ENCODE data around the gene NPIPA1.
"Not testable (repeated sequence)": the region's sequence is repeated elsewhere in the genome, so short reads cannot be mapped to it uniquely, and the experiment has no call there.

The NPIPA1 gene

DNA sequence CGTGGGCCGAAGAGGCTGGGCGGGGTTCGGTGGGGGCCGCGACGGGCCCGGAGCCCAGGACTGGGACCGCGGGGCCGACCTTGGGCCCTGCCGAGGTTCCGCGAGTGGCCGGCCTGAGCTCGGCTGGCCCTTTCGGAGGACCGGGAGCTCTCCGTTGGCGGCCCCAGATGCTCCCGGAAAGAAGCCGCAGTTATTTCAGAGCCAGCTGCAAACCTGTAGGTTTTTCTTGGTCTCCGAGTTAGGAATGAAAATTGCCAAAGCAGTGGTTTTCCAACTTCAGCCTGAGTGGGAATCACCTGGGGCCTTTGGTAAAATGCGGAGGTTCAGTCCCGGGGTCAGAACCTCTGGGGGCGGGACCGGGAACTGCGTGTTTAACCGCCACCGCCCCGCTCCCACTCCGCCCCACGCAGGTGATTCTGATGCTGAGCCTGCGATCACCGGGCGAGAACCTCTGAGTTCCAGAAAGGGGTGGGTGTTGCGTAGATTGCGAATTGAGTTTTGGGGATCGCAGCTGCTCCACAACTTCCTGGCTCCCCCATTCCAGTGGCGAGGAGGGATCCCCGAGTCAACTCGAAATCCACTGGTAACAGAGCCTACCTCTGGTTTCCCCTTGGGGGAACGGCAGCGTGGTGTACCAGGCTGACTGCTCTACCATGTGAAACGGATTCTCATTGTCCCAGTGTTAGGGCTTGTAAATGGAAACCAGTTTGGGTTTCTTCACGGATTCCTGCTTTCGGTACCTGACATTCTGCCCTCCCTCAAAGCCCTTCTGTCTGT, 38.4 kb downstream of the NPIPA1 start:
- in situ Hi-C loops (cut with HindIII; ENCODE audit: low sequenced_read_pairs); DNase-seq (ENCODE audit: low read depth, low spot score): not testable (repeated sequence)
- H3K4me3 ChIP-seq (ENCODE audit: low read depth, low read length) = peak overlapping the region; percentile 70

DNA sequence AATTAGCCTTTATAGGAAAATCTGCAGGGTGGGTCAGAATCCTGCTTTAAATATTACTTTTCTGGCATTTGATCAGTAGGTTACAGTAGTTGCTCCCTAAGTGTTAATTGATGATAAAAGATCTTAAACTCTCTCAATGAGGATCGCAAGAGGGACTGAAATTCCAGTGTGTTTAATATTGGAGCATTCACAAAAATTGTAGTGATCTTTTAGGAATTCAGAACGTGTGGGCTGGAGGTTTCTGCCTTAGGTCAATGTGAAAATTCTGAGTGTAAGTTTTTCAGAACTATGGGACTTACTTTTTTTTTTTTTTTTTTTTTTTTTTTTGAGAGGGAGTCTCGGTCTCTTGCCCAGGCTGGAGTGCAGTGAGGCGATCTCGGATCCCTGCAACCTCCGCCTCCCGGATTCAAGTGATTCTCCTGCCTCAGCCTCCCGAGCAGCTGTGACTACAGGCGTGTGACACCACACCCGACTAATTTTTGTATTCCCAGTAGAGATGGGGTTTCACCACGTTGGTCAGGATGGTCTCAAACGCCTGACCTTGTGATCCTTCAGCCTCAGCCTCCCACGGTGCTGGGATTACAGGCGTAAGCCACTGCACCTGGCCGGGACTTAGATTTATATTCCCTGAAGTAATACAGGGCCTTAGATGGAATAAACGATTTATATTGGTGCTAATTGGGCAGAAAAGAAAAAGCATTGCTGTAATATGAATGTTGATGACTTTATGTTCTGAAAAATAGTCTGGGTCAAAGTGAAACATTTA, 39.9 kb downstream of the NPIPA1 start:
- DNase-seq (ENCODE audit: low read depth, low spot score); in situ Hi-C loops (cut with HindIII; ENCODE audit: low sequenced_read_pairs); H3K4me3 ChIP-seq (ENCODE audit: low read depth, low read length): not testable (repeated sequence)

DNA sequence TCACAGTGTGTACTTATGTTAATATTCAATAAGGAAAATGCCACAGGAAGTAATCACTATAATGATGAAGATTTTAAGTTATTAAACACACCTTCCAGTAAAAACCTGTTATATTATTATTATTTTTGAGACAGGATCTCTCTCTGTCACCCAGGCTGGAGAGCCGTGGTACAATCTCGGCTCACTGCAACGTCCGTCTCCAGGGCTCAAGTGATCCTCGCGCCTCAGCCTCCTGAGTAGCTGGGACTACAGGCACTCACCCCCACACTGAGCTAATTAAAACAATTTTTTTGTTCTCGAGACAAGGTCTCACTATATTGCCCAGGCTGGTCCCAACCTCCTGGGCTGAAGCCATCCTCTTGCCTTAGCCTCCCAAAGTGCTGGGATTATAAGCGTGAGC, 41.0 kb downstream of the NPIPA1 start:
- H3K4me3 ChIP-seq (ENCODE audit: low read depth, low read length); DNase-seq (ENCODE audit: low read depth, low spot score); in situ Hi-C loops (cut with HindIII; ENCODE audit: low sequenced_read_pairs): not testable (repeated sequence)

DNA sequence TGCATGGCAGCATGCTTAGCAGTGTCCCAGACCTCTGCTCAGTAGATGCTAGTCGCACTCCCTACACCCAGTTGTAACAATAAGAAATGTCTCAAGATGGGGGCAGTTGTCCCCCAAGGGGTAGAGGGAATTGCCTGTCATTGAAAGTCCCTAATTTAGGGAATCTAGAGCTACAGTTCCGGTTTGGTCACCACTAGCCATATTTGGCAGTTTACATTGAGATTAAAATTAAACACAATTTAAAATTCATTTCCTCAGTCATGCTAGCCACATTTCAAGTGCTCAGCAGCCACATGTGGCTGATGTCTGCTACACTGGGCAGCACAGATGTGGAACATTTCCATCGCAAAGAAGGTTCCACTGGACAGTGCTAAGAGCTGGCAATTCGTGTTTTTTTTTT, 41.7 kb downstream of the NPIPA1 start:
- DNase-seq (ENCODE audit: low read depth, low spot score); H3K4me3 ChIP-seq (ENCODE audit: low read depth, low read length); in situ Hi-C loops (cut with HindIII; ENCODE audit: low sequenced_read_pairs): not testable (repeated sequence)

DNA sequence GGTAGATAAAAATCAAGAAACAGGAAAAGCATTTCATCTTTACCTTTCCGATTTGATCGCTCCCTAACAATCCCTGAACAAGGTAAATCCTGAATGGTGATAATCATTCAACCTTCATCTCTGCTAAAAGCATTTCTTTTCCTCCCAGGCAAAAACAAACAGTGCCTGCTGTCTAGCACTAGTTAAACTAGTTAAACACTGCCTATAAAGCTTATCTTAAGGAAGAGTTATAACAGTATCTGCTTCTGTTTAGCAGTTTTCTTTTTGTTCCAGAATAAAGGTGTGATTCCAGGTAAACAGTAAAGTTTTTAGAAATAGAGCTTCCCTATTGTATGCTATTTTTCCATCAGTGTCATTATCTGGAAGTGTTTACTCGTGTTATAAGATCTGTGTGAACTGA, 44.0 kb downstream of the NPIPA1 start:
- H3K4me3 ChIP-seq (ENCODE audit: low read depth, low read length); in situ Hi-C loops (cut with HindIII; ENCODE audit: low sequenced_read_pairs); DNase-seq (ENCODE audit: low read depth, low spot score): not testable (repeated sequence)

DNA sequence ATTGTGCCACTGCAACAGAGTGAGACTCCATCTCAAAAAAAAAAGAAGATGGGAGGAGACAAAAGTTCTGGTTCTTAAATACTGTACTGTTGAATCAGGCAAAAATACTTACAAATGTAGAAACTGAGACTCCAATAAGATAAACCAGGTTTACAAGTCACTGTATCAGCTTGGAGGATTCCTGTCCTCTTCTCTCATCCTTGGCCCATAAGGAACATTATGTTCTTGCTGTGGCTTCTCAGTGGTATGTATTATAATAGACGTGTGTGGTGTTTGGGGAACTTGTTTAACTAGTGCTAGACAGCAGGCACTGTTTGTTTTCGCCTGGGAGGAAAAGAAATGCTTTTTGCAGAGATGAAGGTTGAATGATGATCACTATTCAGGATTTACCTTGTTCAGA, 45.3 kb downstream of the NPIPA1 start:
- H3K4me3 ChIP-seq (ENCODE audit: low read depth, low read length); in situ Hi-C loops (cut with HindIII; ENCODE audit: low sequenced_read_pairs); DNase-seq (ENCODE audit: low read depth, low spot score): not testable (repeated sequence)

DNA sequence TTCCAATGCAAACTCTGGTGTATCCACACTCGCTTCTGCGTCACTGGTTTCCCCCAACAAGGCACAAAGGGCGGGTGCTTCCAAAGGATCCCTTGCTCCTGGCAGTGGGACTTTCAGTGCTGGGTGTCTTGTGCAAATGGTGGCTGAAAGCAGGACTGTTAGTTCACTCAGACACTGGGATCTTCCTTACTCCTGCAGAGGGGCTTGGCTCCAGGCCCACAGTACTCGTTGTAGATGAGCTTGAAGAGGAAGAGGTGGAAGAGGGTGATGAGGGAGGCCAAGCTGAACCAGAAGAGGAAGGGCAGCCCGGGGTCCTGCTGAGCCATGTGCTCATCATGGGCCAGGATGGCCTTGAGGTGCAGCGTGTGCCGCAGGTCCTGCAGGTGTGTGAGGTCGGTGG, 50.8 kb downstream of the NPIPA1 start:
- DNase-seq (ENCODE audit: low read depth, low spot score); H3K4me3 ChIP-seq (ENCODE audit: low read depth, low read length); in situ Hi-C loops (cut with HindIII; ENCODE audit: low sequenced_read_pairs): not testable (repeated sequence)

DNA sequence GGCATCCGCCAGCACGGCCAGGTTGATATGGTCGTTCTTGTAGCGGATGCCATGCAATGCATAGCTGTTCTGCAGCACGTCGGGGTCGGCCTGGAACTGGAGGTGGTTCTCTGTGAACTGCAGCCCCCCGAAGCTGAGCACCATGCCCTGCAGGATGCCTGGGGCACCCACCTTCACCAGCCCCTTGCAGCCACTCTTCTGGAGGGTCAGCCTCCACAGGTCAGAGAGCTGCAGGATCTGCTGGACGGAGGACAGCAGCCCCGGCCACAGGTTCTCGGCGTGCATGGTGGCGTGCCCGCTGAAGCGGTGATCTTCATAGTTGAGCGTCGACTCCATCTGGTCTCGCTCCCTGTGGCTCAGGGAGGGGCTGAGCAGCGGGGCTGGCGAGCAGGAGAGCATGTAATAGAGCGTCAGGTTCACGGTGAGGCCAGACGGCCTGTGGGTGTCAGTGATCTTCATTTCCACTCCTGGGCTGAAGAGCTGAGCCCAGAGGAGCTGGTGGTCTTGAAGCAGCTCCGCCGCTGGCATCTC, 51.5 kb downstream of the NPIPA1 start:
- DNase-seq (ENCODE audit: low read depth, low spot score); H3K4me3 ChIP-seq (ENCODE audit: low read depth, low read length); in situ Hi-C loops (cut with HindIII; ENCODE audit: low sequenced_read_pairs): not testable (repeated sequence)

DNA sequence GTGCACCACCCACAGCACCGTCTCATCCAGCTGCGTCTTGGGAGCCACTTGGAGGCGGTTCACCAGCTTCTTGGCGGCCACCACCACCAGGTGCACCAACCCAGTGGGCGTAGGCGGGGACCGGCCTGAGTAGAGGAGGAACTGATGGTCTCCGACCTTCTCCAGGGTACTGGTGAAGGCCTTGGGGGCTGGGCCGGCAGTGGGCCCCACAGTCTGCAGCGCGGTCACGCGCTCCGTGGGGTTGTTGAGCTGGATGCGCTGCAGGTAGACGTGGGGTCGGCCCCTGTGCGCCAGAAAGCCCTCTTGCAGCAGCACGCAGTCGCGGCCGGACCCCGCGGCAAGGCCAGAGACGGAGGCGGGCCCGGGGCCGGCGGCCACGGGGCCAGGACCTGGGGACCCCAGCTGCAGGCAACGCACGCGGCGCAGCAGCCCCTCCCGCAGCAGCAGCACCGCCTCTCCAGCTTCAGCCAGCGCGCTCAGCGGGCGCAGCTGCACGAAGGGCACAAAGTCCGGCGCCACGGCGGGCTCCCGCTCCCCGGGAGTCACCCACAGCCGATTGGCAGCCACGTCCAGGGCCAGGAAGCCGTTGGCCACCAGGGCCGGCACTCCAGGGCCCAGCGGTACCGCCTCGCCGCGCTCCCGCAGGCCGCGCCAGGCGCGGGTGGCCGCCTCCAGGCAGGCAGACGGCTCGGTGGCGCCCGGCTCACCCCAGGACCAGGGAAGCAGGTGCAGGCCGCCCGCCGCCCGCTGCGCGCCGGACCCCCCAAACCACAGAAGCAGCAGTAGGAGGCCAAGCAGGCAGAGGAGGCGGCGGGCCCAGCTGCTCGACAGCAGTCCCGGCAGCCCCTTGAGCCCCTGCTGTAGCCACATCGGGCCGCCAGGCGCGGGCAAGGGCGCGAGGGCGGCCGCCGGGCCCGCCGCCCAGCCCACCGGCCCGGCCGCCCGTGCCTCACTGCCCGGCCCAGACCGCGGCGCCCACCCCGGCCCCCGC, 52.3 kb downstream of the NPIPA1 start:
- in situ Hi-C loops (cut with HindIII; ENCODE audit: low sequenced_read_pairs); DNase-seq (ENCODE audit: low read depth, low spot score); H3K4me3 ChIP-seq (ENCODE audit: low read depth, low read length): not testable (repeated sequence)

DNA sequence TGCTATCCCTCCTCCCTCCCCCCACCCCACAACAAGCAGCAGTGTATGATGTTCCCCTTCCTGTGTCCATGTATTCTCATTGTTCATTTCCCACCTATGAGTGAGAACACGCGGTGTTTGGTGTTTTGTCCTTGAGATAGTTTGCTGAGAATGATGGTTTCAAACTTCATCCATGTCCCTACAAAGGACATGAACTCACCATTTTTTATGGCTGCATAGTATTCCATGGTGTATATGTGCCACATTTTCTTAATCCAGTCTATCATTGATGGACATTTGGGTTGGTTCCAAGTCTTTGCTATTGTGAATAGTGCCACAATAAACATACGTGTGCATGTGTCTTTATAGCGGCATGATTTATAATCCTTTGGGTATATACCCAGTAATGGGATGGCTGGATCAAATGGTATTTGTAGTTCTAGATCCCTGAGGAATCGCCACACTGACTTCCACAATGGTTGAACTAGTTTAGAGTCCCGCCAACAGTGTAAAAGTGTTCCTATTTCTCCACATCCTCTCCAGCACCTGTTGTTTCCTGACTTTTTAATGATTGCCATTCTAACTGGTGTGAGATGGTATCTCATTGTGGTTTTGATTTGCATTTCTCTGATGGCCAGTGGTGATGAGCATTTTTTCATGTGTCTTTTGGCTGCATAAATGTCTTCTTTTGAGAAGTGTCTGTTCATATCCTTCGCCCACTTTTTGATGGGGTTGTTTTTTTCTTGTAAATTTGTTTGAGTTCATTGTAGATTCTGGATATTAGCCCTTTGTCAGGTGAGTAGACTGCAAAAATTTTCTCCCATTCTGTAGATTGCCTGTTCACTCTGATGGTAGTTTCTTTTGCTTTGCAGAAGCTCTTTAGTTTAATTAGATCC, 56.3 kb downstream of the NPIPA1 start:
- DNase-seq (ENCODE audit: low read depth, low spot score); H3K4me3 ChIP-seq (ENCODE audit: low read depth, low read length); in situ Hi-C loops (cut with HindIII; ENCODE audit: low sequenced_read_pairs): not testable (repeated sequence)

DNA sequence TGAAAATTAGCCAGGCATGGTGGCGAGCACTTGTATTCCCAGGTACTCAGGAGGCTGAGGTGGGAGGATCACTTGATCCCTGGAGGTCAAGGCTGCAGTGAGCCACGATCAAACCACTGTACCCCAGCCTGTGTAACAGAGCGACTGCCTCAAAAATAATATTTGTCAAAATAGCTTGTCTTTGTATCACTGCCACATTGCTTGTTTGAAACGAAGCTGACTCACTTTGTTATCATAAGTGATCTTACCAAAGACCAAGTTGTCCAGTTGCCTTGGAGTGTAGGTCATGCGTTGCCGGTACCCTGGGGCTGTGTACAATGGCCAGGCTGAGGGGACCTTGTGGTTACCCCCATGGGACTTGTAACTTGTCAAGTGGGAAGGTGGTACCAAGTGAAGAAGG, 59.5 kb downstream of the NPIPA1 start:
- H3K4me3 ChIP-seq (ENCODE audit: low read depth, low read length); in situ Hi-C loops (cut with HindIII; ENCODE audit: low sequenced_read_pairs): not testable (repeated sequence)
- DNase-seq (ENCODE audit: low read depth, low spot score) = peak; percentile 55

DNA sequence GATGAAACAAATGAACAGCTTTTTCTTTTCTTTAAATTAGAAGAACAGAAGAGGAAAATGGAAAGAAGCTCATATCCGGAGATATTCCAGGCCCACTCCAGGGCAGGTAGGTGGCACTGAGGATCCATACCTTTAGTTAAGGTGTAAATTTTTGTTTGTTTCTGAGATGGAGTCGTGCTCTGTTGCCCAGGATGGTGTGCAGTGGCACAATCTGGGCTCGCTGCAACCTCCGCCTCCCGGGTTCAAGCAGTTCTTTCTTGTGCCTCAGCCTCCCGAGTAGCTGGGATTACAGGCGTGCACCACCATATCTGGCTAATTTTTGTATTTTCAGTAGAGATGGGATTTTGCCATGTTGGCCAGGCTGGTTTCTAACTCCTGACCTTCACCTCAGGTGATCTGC, 61.1 kb downstream of the NPIPA1 start:
- H3K4me3 ChIP-seq (ENCODE audit: low read depth, low read length); DNase-seq (ENCODE audit: low read depth, low spot score); in situ Hi-C loops (cut with HindIII; ENCODE audit: low sequenced_read_pairs): not testable (repeated sequence)

DNA sequence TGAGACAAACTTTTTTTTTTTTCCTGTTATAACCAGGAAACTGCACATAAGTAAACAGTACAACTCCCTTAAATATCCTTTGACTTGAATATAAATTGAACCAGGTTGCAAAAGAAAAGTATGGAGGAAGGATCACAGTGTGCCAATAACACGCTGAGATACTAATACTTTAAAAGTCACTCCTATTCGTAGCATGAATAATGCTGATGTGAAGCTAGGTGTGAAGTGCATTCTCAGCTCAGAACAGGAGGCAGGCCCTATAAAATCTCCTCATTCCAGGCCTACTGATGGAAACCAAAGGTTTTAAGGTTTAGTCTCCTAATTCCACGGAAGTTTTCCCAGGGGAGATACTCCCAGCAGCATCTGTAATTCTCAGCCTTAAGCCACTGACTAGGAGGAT, 62.6 kb downstream of the NPIPA1 start:
- H3K4me3 ChIP-seq (ENCODE audit: low read depth, low read length); DNase-seq (ENCODE audit: low read depth, low spot score); in situ Hi-C loops (cut with HindIII; ENCODE audit: low sequenced_read_pairs): not testable (repeated sequence)

All from astrocyte of the spinal cord (primary cell).